Ovary (tissue), 9 donors: ENCODE measurements around the gene PSME1. TPM values are rescaled to one million over a fixed set of nuclear protein-coding genes. Genes with fewer than 3 reads are reported as not detected.

Experiments used
- DNase-seq, 5 donors: peaks; one replicate each; pipeline ENCODE4 v3.0.0-alpha.2; 2019 to 2020
- H3K27ac ChIP-seq, 2 donors: fragments of 200-600 bp; one replicate each; pipeline versions ENCODE4 v1.5.1 to v1.8.0; 2019 to 2022
- H3K27me3 ChIP-seq: fragments of 200-600 bp; one replicate; pipeline ENCODE4 v1.8.0; 2022
- H3K36me3 ChIP-seq: fragments of 200-600 bp; sonication (generic); one replicate; pipeline ENCODE4 v1.5.1; 2019
- H3K4me1 ChIP-seq: one replicate; pipeline ENCODE4 v1.8.1; 2013; ENCODE audit warnings: mild to moderate bottlenecking, moderate library complexity; ENCODE audit not compliant: insufficient read depth
- H3K4me3 ChIP-seq: fragments of 200-600 bp; sonication (generic); one replicate; pipeline ENCODE4 v1.5.1; 2017
- H3K9me3 ChIP-seq, 2 donors: fragments of 200-600 bp in 1 of 2; sonication (generic) in 1 of 2; one replicate each; pipeline versions ENCODE4 v1.5.1 to v1.8.1; 2013 to 2019; ENCODE audit warnings: mild to moderate bottlenecking in 1 of 2, moderate library complexity in 1 of 2
- CTCF ChIP-seq, 3 donors: fragments of 450-650 bp in 2 of 3; fragments of 200-600 bp in 1 of 3; IDR thresholded peaks; one replicate each; pipeline versions ENCODE4 v1.5.1 to v1.8.0; 2016 to 2022; ENCODE audit warnings: antibody characterized with exemption in 3 of 3, mild to moderate bottlenecking in 1 of 3
- EP300 ChIP-seq: sonication (generic); formaldehyde crosslinking; IDR thresholded peaks from one replicate; pipeline ENCODE4 v1.6.1; 2017; ENCODE audit warnings: antibody characterized with exemption
- POLR2A ChIP-seq: fragments of 450-650 bp; IDR thresholded peaks from one replicate; pipeline ENCODE4 v1.6.1; 2017; ENCODE audit warnings: antibody characterized with exemption, mild to moderate bottlenecking, moderate library complexity
- WGBS, 3 donors: extraction: QIAGEN DNeasy Blood & Tissue Kit in 1 of 3; methylation state at CpG; one replicate each; pipeline versions ENCODE4 v1.1.5 to v1.1.7; 2013 to 2017; 5-methylcytosine and 5-hydroxymethylcytosine counted together
- intact Hi-C, 4 donors: fragments of 100-400 bp; cut with DNase I; formaldehyde crosslinking; loops; one replicate each; pipeline versions ENCODE4 v1.11.0 to v1.15.1; 2022 to 2023
- polyA plus RNA-seq, 2 donors: library from polyadenylated mRNA; stranded (reverse); fragments of 200-250 nt in 1 of 2; fragments of 350-450 nt in 1 of 2; fragmentation: Illumina TruSeq in 1 of 2; extraction: RNeasy Lipid Tissue Mini Kit (QIAGEN cat#74804) in 1 of 2; gene quantifications; one replicate each; pipeline ENCODE4 v1.2.3, GENCODE V29; 2013 to 2014
- total RNA-seq, 7 donors: library from RNA; depleted of rRNA in 2 of 7; stranded (reverse); fragments of >200 nt in 2 of 7; fragmentation: NEBNext Ultra II Directional in 3 of 7; extraction: Animal tissue kit (Norgen Biotek cat#: 25700) in 3 of 7; gene quantifications; one replicate each; pipeline versions ENCODE4 v1.1.0 to v1.2.4, GENCODE V29; 2016 to 2023
- donor health status: DM: no; HTN: no; CAD: no; lungs with moderate emphysema.
- donor health status: DM: no; HTN: no; CAD: no.
- donor health status: Bipolar disorder and iron deficiency.
- donor health status: DM: yes; HTN: yes; CAD: no.
- donor health status: DM: no; HTN: no; CAD: no.
- donor health status: DM: yes; HTN: yes; CAD: no.

PSME1 gene
- total and polyA plus RNA-seq, 9 donors: 93.6 to 261 (median 177) TPM

GRCh38 chr14:24121210-24121609, 14.8 kb upstream of the PSME1 start:
- DNase-seq: peak in 1 of 5 donors; percentile 12
- 93 to 95% (median 94%) methylated on average over 8 of the region's 8 CpGs for WGBS, 3 donors
- no peak overlapping the region for H3K27ac ChIP-seq
- TF ChIP-seq POLR2A (no peak), CTCF (IDR thresholded peaks at IDR 0.05) (no peak), EP300 (no peak)
- no peak overlapping the region for H3K4me3 ChIP-seq
- H3K9me3 ChIP-seq: no peaks in the 10 kb centered on the region
- no peaks in the 10 kb centered on the region for H3K27me3 ChIP-seq
- intact Hi-C loops: no loop called here
- H3K36me3 ChIP-seq: peaks cover 8% of the 10 kb centered on the region
- H3K4me1 ChIP-seq: peaks cover 3% of the 10 kb centered on the region

GRCh38 chr14:24122416-24122815, 13.6 kb upstream of the PSME1 start:
- Histone ChIP-seq H3K27ac (no peak overlapping the region), H3K36me3 (peaks cover 8% of the 10 kb centered on the region), H3K9me3 (no peaks in the 10 kb centered on the region), H3K27me3 (no peaks in the 10 kb centered on the region), H3K4me3 (no peak overlapping the region), H3K4me1 (no peaks in the 10 kb centered on the region)
- WGBS, 3 donors: 96 to 98% (median 98%) methylated on average over 4 of the region's 4 CpGs
- intact Hi-C loops: no loop called here
- no peak for DNase-seq
- TF ChIP-seq EP300: no peak
- no peak for TF ChIP-seq CTCF (IDR thresholded peaks at IDR 0.05)
- TF ChIP-seq POLR2A: no peak

GRCh38 chr14:24122898-24123297, 13.1 kb upstream of the PSME1 start:
- 87 to 95% (median 94%) methylated on average over 8 of the region's 8 CpGs for WGBS, 3 donors
- no peak for TF ChIP-seq CTCF (IDR thresholded peaks at IDR 0.05)
- TF ChIP-seq EP300: no peak
- TF ChIP-seq POLR2A: no peak
- DNase-seq: peak in 1 of 5 donors; percentile 23
- intact Hi-C loops: no loop called here
- Histone ChIP-seq H3K27me3 (no peaks in the 10 kb centered on the region), H3K4me3 (no peak overlapping the region), H3K36me3 (peaks cover 8% of the 10 kb centered on the region), H3K9me3 (no peaks in the 10 kb centered on the region), H3K4me1 (no peaks in the 10 kb centered on the region), H3K27ac (no peak overlapping the region)

DNA sequence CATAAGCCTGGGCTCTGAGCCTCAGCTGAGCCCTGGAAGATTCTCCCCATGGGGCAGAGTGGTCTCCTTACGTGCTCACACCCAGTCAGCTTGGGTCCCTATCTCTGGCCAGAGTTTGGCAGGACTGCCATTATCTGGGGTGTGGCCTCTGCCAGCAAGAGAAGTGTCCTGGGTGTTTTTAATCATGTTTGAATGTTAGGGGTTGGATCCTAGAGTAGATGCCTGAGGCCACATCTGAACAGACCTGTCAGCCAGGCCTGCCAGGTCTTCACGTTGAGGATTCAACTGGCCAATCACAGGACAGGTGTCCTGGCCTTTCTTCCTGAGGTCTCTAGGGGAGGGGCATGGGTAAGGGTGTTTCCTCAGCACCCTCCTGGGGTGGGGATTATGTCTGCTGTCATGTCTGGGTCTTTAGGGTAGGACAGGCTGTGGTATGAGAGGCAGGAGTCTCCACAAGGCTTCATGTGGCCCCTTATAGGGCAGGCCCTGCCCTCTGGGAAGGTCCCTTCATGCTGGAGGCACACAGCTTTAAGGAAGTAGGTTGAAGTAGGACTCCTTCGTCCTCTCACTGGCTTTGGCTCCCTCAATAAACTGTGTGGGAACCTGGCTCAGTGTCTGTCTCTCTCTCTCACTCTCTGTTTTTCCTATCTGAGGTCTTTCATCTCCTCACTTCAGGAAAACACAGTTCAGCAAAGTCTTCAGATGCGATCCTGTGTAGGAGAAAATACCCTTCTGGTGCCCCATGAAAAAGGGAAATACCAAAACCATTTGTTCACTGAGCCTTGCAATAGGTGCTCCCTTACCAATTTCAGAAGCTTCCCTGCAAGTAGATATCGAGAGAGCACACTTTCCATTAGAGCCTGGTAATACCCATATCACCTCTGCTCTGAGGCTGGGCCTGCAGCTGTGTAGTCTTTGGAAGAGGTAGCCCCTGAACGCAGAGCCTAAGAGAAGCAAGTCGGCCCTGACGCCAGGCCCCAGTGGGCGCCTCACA, 12.3 kb upstream of the PSME1 start:
- intact Hi-C loops: no loop called here
- H3K36me3 ChIP-seq: peaks cover 3% of the 10 kb centered on the region
- 84 to 90% (median 85%) methylated on average over 9 of the region's 9 CpGs for WGBS, 3 donors
- no peaks in the 10 kb centered on the region for H3K9me3 ChIP-seq
- H3K27me3 ChIP-seq: no peaks in the 10 kb centered on the region
- DNase-seq: peak in 1 of 5 donors; percentile 17
- no peak overlapping the region for H3K4me3 ChIP-seq
- H3K27ac ChIP-seq: no peak overlapping the region
- no peaks in the 10 kb centered on the region for H3K4me1 ChIP-seq
- TF ChIP-seq EP300: no peak
- TF ChIP-seq CTCF (IDR thresholded peaks at IDR 0.05): no peak
- TF ChIP-seq POLR2A: no peak
